ENCODE results near the gene RILPL2. TPM values are rescaled to one million over a fixed set of nuclear protein-coding genes. Genes with fewer than 3 reads are reported as not detected.

RILPL2 gene
- total and polyA plus RNA-seq, 2 of the 13 experiments (the other 11 are each of a cell fraction or from before 2014, with no cell fraction given), result 2.7 to 8.1 TPM

- TF ChIP-seq GMEB1 (CRISPR knock-in tag; IDR thresholded peaks at IDR 0.05; ENCODE audit: borderline replicate concordance) (no peak), MLXIP (CRISPR knock-in tag; IDR thresholded peaks at IDR 0.05; ENCODE audit: borderline replicate concordance) (no peak), DRAP1 (CRISPR knock-in tag; IDR thresholded peaks at IDR 0.05) (no peak), SSRP1 (CRISPR knock-in tag; IDR thresholded peaks at IDR 0.05) (no peak), GTF3A (CRISPR knock-in tag; conservative IDR thresholded peaks at IDR 0.05) (no peak), GPN1 (CRISPR knock-in tag; IDR thresholded peaks at IDR 0.05; ENCODE audit: borderline replicate concordance) (no peak), ZBTB25 (CRISPR knock-in tag; IDR thresholded peaks at IDR 0.05) (no peak), ZUFSP (CRISPR knock-in tag; IDR thresholded peaks at IDR 0.05; ENCODE audit: borderline replicate concordance) (no peak), ZNF7 (CRISPR knock-in tag; IDR thresholded peaks at IDR 0.05) (no peak), ZFP37 (CRISPR knock-in tag; IDR thresholded peaks at IDR 0.05; ENCODE audit: borderline replicate concordance) (no peak), HNRNPK (IDR thresholded peaks at IDR 0.05; ENCODE audit: low read depth, low read length, poor library complexity, severe bottlenecking) (no peak), MXI1 (IDR thresholded peaks at IDR 0.05; ENCODE audit: borderline replicate concordance, low read depth, low read length) (peak; percentile 29; the same call in 1 of the 3 replicates), TIGD3 (CRISPR knock-in tag; IDR thresholded peaks at IDR 0.05; ENCODE audit: borderline replicate concordance) (no peak), ZFY (CRISPR knock-in tag; IDR thresholded peaks at IDR 0.05) (peak; percentile 77), SRSF9 (IDR thresholded peaks at IDR 0.05; ENCODE audit: borderline replicate concordance, insufficient read depth, low read depth, low read length, poor library complexity, severe bottlenecking) (no peak), ZFP36L2 (CRISPR knock-in tag; IDR thresholded peaks at IDR 0.05) (no peak), HOXA7 (CRISPR knock-in tag; IDR thresholded peaks at IDR 0.05) (no peak), ATRX (CRISPR knock-in tag; IDR thresholded peaks at IDR 0.05; ENCODE audit: borderline replicate concordance) (no peak), POLR2AphosphoS5 (IDR thresholded peaks at IDR 0.05; ENCODE audit: low read depth, low read length) (peak; percentile 36; the same call in 1 of the 2 replicates)
These were observed 46.7 kb downstream of the RILPL2 start (continued) for GRCh38 chr12:123389560-123390351.

Measured in HepG2 (cell line).